Islet precursor cell (in vitro differentiated cells): ENCODE measurements around the gene GNPNAT1.

ENCODE experiments used
- DNase-seq: peaks from one replicate; pipeline ENCODE4 v3.0.0-alpha.2; 2018

Gene GNPNAT1

GRCh38 chr14:52791223-52792096, at the start of gene GNPNAT1:
Gene GNPNAT1, minus strand, starts transcription at chr14:52791607. Its CDS starts 6,957 bp downstream, at chr14:52784650.
- peak; percentile 97 for DNase-seq

GRCh38 chr14:52840877-52841276, 49.5 kb upstream of the GNPNAT1 start:
- DNase-seq, result no peak

GRCh38 chr14:52837451-52837850, 46.0 kb upstream of the GNPNAT1 start:
- DNase-seq, result no peak

DNA sequence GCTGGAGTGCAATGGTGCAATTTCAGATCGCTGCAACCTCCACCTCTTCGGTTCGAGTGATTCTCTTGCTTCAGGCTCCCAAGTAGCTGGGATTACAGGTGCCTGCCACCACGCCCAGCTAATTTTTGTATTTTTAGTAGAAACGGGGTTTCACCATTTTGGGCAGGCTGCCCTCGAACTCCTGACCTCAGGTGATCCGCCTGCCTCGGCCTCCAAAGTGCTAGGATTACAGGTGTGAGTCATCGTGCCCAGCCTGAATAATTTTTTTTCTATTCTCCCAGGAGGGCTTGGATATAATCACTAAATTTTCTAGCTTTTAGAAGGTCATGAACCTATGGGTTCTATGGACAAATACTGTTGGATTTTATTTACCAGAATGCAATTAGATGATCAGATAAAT, 44.7 kb upstream of the GNPNAT1 start:
- DNase-seq, result no peak

DNA sequence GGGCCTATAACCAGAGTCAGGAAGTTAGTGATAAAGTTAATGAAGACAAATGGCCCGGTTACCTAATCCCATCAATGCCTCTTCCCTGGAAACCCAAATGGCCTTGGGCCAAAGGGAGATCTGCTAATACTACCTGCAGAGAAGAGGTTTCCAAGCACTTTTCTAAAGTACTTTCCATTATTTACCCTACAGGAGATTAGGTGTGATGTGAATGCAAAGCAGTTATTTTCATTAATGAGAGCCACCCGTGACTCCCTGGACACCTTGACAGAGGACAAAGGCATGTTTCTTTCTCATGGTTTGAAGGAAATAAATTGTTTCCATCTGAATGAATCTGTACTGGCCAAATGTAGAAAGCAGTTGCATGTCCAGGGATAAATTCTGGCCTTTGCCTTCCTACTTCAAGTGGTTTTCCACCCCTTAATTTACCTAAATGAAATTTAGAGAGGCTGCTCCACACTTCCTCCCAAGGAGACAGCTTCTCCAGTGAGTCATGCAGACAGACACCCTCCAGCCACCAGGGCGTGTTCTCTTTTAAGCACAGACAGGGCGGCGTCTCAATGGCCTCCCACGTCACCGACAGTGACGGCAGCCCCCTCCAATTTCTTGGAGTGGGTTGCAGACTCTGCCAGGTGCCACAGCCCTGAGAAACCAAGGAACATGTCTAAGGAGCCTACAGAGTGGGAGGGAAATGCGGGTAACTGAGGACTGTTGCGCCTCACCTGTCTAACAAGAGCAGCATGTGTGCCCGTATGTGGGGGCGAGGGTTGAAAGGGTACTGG, 43.9 kb upstream of the GNPNAT1 start:
- DNase-seq, result peak; percentile 97

GRCh38 chr14:52834440-52834842, 43.0 kb upstream of the GNPNAT1 start:
- DNase-seq, result no peak

- DNase-seq, result no peak
Observed at GRCh38 chr14:52833891-52834290, 42.5 kb upstream of the GNPNAT1 start.

- peak; percentile 59 for DNase-seq
Observed at GRCh38 chr14:52829527-52830185, 38.2 kb upstream of the GNPNAT1 start.

- peak; percentile 53 for DNase-seq
Observed at GRCh38 chr14:52827426-52827825, 36.0 kb upstream of the GNPNAT1 start.

DNA sequence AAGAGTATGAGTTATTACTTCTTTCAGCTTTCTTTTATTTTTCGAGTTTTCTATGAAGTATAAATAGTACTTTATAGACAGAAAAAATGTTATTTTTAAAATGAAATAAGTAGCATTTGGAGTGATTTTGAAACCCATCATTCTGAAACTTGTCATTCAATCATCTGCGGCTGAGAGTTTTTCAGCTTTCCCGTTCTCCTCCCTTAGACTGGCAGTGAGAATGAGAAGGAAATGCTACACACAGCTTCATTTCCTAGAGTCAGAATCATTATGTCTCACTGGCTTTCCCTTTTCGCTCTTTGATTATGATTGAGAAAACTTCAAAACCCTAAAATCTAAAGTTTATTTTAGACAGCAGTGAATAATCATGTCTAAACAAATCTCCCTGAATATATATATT, 33.7 kb upstream of the GNPNAT1 start:
- DNase-seq, result no peak

- DNase-seq, result no peak
Observed at GRCh38 chr14:52824462-52824861, 33.1 kb upstream of the GNPNAT1 start.

- DNase-seq, result no peak
Observed at GRCh38 chr14:52821805-52822250, 30.4 kb upstream of the GNPNAT1 start.

GRCh38 chr14:52808101-52808500, 16.7 kb upstream of the GNPNAT1 start:
- DNase-seq, result no peak

DNA sequence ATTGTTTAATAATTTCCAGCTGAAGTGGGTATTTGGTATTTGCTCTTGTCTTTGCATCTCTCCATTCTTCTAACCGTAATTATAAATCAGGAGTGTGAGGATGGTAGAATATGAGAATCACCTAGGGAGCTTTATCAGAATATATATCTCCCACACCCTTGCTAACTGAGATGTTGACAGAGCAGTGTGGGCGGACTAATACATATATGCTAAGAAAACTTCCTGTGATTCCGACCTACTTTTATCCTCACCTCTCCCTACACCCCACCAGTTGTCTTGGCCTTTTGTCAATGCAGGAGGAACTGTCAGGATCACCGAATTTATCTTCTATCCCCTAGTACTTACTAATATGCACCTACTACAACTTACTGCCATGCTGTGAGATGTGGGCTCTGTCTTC, 14.7 kb upstream of the GNPNAT1 start:
- no peak for DNase-seq

DNA sequence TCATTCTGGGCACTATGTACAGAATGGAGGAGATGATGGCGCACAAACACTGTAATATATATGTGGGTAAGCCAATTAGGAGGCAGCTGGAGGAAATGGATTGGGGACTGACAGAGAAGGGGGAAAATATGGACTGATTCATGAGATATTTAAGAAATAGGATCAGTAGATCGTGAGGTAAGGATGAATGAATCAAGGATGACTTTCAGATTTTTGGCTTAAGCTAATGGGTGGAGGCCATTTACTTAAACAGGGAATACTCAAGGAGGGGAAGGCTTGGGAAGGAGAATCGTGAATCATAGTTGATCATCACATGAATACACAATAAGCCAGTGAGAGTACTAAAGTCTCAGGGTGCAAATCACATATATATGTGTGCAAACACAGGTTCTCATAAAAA, 11.2 kb upstream of the GNPNAT1 start:
- DNase-seq, result no peak

DNA sequence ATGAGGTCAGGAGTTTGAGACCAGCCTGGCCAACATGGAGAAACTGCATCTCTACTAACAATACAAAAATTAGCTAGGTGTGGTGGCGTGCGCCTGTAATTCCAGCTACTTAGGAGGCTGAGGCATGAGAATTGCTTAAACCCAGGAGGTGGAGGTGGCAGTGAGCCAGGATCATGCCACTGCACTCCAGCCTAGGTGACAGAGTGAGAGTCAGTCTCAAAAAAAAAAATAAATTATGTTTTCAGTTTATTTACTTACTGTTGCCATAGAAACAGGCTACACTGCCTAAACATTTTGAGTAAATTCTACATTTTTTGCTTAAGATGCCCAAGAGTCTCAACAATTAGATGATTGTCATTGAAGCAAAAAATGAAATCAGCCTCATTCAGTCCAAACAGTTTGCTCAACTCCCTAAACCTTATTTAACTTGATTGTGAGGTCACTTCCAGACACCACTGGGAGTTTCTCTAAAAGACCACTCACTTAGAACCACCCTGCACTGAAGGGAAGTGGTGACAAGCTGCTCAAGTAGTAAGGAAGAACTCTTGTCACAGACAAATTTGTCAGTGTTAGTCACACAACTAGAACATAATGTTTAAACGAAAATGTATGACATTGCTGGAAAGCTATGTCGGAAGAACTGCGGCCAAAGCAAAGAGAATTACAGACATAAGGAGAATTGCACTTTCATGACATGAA, 9.8 kb upstream of the GNPNAT1 start:
- DNase-seq, result no peak

GRCh38 chr14:52798826-52799225, 7.4 kb upstream of the GNPNAT1 start:
- DNase-seq, result no peak

DNA sequence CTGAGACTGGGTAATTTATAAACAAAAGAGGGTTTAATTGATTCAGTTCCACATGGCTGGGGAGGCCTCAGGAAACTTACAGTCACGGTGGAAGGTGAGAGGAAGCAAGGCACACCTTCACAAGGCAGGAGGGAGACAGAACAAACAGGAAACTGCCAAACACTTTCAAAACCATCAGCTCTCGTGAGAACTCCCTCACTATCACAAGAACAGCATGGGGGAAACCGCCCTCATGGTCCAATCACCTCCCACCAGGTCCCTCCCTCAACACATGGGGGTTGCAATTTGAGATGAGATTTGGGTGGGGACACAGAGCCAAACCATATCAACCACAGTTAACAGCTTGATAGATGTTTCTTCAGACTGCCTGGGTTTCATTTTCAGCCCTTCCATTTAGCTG, 6.2 kb upstream of the GNPNAT1 start:
- no peak for DNase-seq

DNA sequence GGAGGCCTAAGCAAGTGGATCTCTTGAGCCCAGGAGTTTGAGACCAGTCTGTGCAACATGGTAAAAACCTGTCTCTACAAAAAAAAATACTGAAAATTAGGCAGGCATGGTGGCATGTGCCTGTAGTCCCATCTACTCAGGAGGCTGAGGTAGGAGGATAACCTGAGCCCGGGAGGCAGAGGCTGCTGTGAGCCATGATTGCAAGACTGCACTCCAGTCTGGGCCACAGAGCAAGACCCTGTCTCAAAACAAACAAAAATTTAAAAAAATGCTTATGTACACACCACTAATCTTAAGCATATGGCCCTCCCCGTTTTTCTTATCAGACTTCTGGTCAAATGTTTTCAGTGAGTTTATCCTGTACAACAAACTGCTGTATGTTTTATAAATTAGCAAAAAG, 1.7 kb upstream of the GNPNAT1 start:
- no peak for DNase-seq

- no peak for DNase-seq
Observed at GRCh38 chr14:52792097-52792415, 649 bp upstream of the GNPNAT1 start.

- DNase-seq, result no peak
Observed at GRCh38 chr14:52790756-52791222, 618 bp downstream of the GNPNAT1 start.

- no peak for DNase-seq
Observed at GRCh38 chr14:52790011-52790755, 1.2 kb downstream of the GNPNAT1 start.
